ENCODE results near the gene CEMIP. TPM values are rescaled to one million over a fixed set of nuclear protein-coding genes. Genes with fewer than 3 reads are reported as not detected.

CEMIP gene
- total and polyA plus RNA-seq, 2 experiments from 2014 or later = 2.3 to 4.4 TPM

DNA sequence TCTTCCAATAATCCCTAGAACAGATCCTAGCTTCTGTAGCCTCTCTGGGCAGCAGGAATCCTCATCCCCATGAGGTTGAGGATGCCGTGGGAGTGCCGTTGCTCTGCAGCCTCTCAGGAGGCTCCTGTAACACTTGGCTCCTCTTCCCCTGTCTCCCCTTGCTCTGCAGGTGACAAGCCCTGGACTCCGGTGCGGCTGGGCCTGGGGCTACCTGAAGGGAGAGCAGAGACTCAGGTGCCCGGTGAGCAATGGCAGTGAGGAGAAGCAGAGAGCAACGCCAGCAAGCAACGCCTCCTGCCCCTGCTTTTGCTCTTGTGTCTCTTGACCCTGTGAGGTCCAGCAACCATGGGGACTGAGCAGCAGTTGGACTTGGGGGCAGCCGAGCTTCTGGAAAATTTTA is 91.2 kb downstream of the CEMIP start:
- Histone ChIP-seq H3K9me2 (replicated peaks; ENCODE audit: insufficient read depth) (no peaks in the 10 kb centered on the region), H2AFZ (no peak overlapping the region), H3K4me1 (ENCODE audit: insufficient read depth) (no peaks in the 10 kb centered on the region), H3K79me2 (no peaks in the 10 kb centered on the region), H3K27me3 (no peaks in the 10 kb centered on the region), H3K27ac (no peak overlapping the region), H3K9me3 (ENCODE audit: low read depth) (no peaks in the 10 kb centered on the region), H4K20me1 (ENCODE audit: insufficient read depth, poor library complexity, severe bottlenecking) (no peaks in the 10 kb centered on the region), H3K36me3 (replicated peaks; ENCODE audit: insufficient read depth, low read depth) (no peaks in the 10 kb centered on the region), H3K4me3 (no peak overlapping the region), H3K4me2 (no peak overlapping the region)
- TF ChIP-seq EZH2phosphoT487 (IDR thresholded peaks at IDR 0.05; ENCODE audit: low read depth, severe bottlenecking, unreplicated experiment) = no peak
- TF ChIP-seq EZH2 (IDR thresholded peaks at IDR 0.05; ENCODE audit: borderline replicate concordance) = no peak
- no peak for TF ChIP-seq CTCF (IDR thresholded peaks at IDR 0.05; ENCODE audit: poor library complexity)
- DNase-seq (ENCODE audit: low spot score) = no peak
- WGBS (ENCODE audit: low lambda C conversion rate, missing lambda C conversion rate) = 92% methylated on average over 8 of the region's 8 CpGs

GRCh38 chr15:80870893-80871292 is 91.7 kb downstream of the CEMIP start:
- Histone ChIP-seq H3K27ac (no peak overlapping the region), H3K9me3 (ENCODE audit: low read depth) (no peaks in the 10 kb centered on the region), H3K4me1 (ENCODE audit: insufficient read depth) (no peaks in the 10 kb centered on the region), H3K4me2 (no peak overlapping the region), H4K20me1 (ENCODE audit: insufficient read depth, poor library complexity, severe bottlenecking) (no peaks in the 10 kb centered on the region), H3K79me2 (no peaks in the 10 kb centered on the region), H2AFZ (no peak overlapping the region), H3K27me3 (no peaks in the 10 kb centered on the region), H3K36me3 (replicated peaks; ENCODE audit: insufficient read depth, low read depth) (no peaks in the 10 kb centered on the region), H3K9me2 (replicated peaks; ENCODE audit: insufficient read depth) (no peaks in the 10 kb centered on the region), H3K4me3 (no peak overlapping the region)
- WGBS (ENCODE audit: low lambda C conversion rate, missing lambda C conversion rate) = 83% methylated on average over 5 of the region's 5 CpGs
- TF ChIP-seq CTCF (IDR thresholded peaks at IDR 0.05; ENCODE audit: poor library complexity) = no peak
- TF ChIP-seq EZH2 (IDR thresholded peaks at IDR 0.05; ENCODE audit: borderline replicate concordance) = no peak
- no peak for TF ChIP-seq EZH2phosphoT487 (IDR thresholded peaks at IDR 0.05; ENCODE audit: low read depth, severe bottlenecking, unreplicated experiment)
- no peak for DNase-seq (ENCODE audit: low spot score)

DNA sequence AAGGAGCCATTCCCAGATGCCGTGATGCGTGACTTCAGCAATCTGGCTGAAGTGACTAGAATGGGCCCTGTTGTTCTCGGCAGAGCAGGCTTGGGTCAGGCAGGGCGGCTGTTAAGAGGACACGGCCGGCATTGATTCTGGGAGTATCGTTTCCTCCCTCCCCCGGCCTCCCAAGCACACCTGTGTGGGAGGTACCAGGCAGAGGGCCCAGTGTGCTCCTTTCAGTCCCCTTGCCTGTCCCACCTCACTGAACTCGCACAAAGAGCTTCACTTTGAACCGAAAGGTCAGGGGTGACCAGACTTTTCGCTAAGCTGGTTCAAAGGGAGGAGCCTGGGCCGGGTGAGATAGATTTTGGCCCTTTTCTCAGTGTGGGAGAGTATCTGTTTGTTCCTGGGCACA is 92.7 kb downstream of the CEMIP start:
- Histone ChIP-seq H2AFZ (no peak overlapping the region), H3K4me1 (ENCODE audit: insufficient read depth) (no peaks in the 10 kb centered on the region), H3K27me3 (no peaks in the 10 kb centered on the region), H4K20me1 (ENCODE audit: insufficient read depth, poor library complexity, severe bottlenecking) (no peaks in the 10 kb centered on the region), H3K9me2 (replicated peaks; ENCODE audit: insufficient read depth) (no peaks in the 10 kb centered on the region), H3K4me3 (no peak overlapping the region), H3K27ac (no peak overlapping the region), H3K79me2 (no peaks in the 10 kb centered on the region), H3K36me3 (replicated peaks; ENCODE audit: insufficient read depth, low read depth) (no peaks in the 10 kb centered on the region), H3K4me2 (no peak overlapping the region), H3K9me3 (ENCODE audit: low read depth) (no peaks in the 10 kb centered on the region)
- TF ChIP-seq CTCF (IDR thresholded peaks at IDR 0.05; ENCODE audit: poor library complexity) = no peak
- no peak for TF ChIP-seq EZH2 (IDR thresholded peaks at IDR 0.05; ENCODE audit: borderline replicate concordance)
- 86% methylated on average over 12 of the region's 12 CpGs for WGBS (ENCODE audit: low lambda C conversion rate, missing lambda C conversion rate)
- no peak for DNase-seq (ENCODE audit: low spot score)

DNA sequence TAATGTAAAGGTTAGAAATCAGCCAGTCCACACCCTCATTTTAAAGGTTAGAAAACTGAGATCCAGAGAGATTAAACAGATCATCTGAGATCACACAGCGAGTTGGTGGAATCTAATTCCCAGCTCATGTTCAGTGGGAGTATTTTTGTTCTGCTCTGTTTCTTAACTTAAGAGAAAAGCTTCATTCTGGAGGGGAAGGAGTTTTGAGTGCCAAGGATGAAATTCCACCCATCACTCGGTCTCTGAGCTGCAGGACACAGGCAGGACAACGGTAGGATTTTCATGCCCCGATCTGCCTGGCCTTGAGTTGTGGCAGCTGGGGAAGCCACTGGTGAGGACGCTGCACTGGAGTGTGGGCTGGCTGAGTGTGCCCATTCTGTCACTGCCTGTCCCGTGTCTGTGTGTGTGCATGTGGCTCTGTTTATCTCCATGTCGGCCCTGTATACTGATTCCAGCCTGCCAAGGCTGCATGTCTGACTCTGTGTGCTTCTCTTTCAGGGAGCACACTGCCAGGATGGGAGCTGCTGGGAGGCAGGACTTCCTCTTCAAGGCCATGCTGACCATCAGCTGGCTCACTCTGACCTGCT is 94.3 kb downstream of the CEMIP start:
- TF ChIP-seq EZH2phosphoT487 (IDR thresholded peaks at IDR 0.05; ENCODE audit: low read depth, severe bottlenecking, unreplicated experiment) (no peak), EZH2 (IDR thresholded peaks at IDR 0.05; ENCODE audit: borderline replicate concordance) (no peak), CTCF (IDR thresholded peaks at IDR 0.05; ENCODE audit: poor library complexity) (no peak)
- H2AFZ ChIP-seq = no peak overlapping the region
- H3K79me2 ChIP-seq = no peaks in the 10 kb centered on the region
- H3K27ac ChIP-seq = no peak overlapping the region
- no peak overlapping the region for H3K4me2 ChIP-seq
- no peaks in the 10 kb centered on the region for H3K9me3 ChIP-seq (ENCODE audit: low read depth)
- no peaks in the 10 kb centered on the region for H3K4me1 ChIP-seq (ENCODE audit: insufficient read depth)
- H3K27me3 ChIP-seq = no peaks in the 10 kb centered on the region
- H3K36me3 ChIP-seq (replicated peaks; ENCODE audit: insufficient read depth, low read depth) = no peaks in the 10 kb centered on the region
- no peaks in the 10 kb centered on the region for H4K20me1 ChIP-seq (ENCODE audit: insufficient read depth, poor library complexity, severe bottlenecking)
- H3K9me2 ChIP-seq (replicated peaks; ENCODE audit: insufficient read depth) = no peaks in the 10 kb centered on the region
- no peak for DNase-seq (ENCODE audit: low spot score)
- H3K4me3 ChIP-seq = no peak overlapping the region
- WGBS (ENCODE audit: low lambda C conversion rate, missing lambda C conversion rate) = 82% methylated on average over 7 of the region's 7 CpGs
